CD4-positive, alpha-beta T cell treated with Interleukin-4 for 4 hours (primary cell): ENCODE data around the gene TMEM95.
A peak's percentile ranks its signal among the peaks of the same experiment; 100 is the strongest.
"Not testable (repeated sequence)": the region's sequence is repeated elsewhere in the genome, so short reads cannot be mapped to it uniquely, and the experiment has no call there.

Source experiments
- DNase-seq: peaks from one replicate; pipeline ENCODE4 v3.0.0-alpha.2; 2020

The TMEM95 gene

DNA sequence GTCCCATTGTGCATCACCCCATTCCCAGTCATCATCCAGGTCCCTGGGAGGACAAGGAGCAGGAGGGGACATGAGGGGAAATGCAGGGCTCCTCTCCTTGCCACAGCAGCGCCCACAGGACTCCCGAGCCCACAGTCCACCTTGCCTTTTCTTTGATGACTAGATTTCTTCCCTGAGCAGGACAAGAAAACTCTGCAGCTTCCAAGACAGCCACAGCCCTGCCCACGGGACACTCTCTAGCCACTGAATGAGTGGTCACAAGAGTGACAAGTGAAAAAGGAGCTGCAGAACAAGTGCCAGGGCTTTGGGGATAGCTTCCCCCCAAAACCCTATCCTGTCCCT is 30.5 kb upstream of the TMEM95 start:
- no peak for DNase-seq

DNA sequence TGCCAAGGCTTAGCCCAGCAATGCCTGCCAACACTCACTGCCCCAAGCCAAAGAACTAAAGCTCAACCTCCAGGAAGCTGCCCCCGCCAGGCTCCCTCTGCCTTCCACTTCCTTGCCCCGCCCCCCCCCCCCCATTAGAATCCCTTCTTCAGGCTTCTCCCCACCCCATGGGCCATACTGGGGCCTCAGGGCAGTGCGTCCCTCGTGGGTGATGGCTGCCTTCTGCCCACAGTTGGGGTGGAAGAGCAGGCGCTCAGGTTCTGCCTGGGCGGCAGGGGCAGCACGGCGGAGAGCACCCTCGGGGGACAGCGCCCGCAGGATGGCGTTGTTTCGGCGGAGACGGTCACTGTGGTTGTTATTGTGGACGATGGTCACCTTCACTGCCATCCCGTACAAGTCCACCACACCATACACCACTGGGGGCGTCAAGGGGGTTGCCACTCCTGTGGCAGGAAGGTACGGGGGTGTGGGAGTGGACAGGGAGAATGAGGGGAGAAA is 29.9 kb upstream of the TMEM95 start:
- no peak for DNase-seq

DNA sequence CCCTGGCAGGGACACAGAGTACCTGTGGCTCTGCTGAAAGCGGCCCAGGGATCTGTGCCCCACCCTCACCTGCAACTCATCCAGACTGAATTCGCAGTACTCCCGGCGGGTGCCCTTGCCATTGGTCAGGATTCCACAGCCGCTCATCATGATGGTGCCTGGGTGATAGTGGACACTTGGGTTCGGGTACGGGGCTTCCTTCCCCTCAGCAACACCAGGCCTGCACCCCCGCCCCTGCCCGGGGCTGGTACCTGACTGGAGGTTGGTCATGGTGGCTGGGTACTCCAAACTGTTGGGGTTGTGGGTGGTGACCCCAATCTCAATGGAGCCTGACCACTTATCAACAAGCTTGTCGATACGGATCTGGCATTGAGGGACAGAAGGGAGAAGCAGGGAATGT is 28.8 kb upstream of the TMEM95 start:
- DNase-seq, result no peak

DNA sequence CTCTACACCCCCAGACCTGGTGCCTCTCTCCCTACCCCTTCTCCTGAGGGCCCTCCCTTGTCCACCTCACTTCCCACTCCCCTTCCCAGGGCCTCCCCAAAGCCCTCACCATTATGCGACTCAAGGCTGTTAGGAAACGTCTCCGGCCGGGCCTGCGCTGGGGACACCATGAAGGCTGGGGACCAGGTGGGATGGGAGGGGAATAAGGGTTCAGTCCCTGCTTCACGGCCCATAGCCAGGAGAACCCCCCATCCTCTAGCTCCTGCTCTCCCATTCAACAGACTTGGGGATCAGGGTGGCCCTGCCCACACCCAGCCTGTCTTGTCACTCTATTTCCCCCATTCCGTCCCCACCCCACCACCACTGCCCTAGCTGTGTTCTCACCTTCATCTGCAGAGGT is 27.9 kb upstream of the TMEM95 start:
- DNase-seq, result no peak

DNA sequence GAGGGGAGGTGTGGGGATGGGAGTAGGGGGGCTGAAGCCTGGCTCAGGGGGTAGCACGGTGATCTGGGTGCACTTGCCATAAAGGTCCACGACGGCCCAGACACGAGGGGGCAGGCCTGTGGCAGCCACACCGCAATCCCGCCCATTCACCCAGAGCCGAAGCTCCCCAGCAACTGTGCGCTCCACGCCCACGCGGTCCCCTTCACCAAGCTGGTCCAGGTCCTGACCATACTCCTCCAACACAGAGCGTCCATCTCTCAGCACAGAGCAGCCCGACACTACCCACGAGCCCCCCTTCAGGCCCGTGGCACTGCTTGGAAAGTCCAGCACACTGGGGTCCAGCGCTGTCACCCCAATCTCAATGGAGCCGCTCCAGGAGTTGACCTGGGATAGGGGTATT is 27.5 kb upstream of the TMEM95 start:
- no peak for DNase-seq

DNA sequence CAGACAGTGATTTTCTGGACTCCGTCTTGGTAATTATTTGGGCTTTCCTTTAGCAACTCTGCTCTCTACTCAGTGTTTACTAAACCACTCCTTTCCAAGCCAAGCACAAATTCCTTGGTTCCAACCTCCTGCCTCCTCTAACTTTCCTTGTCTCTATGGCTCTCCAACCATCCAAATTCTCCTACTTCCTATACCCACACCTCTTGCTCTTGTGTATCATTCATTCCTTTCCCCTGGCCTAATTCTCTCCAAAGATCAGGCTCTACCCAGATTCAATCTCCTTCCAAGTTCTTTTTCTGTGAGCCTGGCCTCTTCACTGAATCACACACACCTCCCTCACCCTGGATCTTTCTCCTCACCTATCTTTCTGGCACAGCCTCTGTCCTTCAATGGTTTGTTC is 26.9 kb upstream of the TMEM95 start:
- DNase-seq, result no peak

DNA sequence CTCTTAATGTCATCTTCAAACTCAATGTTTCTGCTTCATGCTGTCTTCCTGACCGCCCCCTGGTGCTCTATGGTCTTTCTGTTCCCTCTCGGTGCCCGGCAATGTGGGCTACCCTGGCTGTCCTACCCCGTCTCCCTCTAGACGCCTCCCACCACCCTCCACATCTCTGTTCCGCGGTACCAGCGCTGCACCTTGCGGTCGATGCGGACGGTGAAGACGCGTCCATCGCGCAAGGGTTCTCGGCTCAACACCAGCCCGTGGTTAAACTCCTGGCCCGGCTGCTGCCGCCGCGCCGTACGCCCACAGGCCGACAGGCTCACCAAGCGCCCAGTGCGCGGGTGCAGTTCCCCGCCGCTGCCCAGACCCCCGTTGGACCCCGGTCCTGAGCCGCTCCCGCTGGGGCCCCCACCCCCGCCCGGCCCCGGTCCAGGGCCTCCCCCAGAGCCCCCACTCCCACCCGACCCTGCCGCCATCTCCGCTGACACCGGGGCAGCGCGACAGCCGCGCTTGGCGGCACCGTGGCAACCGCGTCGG is 26.0 kb upstream of the TMEM95 start, which contains the start of gene NEURL4:
Gene NEURL4, minus strand, starts transcription at position 496 of the 534 bp plus-strand sequence. Its CDS starts 23 bp downstream, at position 473.
- peak; percentile 18 for DNase-seq

DNA sequence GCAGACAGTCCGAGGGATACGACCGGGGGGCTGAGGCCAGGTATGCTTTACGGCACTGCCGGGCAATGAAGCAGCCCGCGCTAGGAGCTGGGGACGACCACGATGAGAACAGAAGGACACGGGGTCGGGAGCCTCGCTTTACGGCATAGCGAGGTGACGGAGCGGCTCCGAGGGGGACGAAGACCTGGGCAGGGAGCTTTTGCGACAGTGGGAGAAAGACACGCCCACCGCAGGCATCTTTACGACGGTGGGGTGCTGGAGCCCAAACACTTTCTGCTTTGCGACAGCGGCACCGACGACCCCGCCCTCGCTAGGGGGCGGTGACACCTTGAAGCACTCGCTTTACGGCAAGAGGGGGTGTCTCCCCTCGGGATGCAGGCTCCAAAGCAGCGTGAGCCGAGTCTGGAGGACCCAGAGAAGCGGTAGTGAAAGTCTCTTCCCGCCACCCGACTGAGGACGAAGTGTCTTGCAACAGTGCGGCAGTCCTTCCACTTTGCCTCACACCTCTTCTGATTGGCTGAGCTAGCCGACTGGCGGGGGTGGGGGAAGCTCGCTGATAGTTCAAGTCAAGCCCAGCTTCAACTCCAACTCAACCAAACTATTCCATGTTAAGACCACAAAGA is 25.5 kb upstream of the TMEM95 start:
- DNase-seq, result peak; percentile 98

DNA sequence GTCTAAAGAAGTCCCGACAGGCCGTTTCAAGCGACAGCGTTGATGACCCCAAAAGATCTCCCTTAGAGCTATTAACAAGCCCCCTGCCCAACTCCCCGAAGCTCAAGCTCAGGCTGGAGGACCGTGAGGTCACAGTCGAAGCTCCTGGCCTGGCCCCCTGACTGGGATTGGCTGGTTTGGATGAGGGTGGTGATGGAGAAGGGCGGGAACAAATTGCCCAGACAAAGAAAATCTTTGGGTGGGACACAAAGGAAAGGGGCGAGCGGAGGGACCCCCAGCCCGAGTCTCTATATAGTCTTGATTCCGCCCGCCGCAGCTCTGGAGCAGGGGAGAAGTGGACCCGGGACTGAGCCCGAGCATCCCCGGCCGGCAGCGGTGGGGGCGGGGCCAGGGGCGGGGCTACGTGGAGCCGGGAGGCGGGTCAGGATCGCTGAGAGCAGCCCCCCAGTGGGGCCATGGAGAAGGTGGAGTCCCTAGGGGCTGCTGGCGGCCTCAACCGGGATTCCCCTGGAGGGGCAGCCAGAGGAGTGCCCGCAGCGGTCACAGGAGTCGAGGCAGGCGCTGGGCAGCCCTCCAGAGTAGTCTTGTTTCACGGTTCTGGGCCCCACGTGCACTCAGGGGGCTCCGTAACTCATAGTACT is 24.8 kb upstream of the TMEM95 start:
- peak; percentile 70 for DNase-seq

DNA sequence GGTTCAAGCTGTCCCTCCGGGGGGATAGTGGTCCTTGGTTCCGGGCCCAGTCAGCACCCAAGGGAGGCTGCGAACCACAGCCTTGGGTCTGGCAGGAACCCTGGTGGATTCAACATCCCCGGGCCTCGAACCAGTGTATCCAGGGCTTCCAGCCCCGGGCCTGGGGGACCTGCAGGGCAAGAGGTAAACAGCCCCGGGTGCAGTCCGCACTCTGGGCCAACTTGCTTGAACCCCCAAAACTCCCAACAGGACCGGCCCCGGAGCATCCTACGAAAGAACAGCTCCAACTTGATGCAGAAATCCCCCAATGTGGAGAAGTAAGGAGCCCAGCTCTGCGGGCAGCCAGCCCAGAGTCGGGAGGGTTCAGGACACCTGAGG is 24.3 kb upstream of the TMEM95 start:
- DNase-seq, result no peak

DNA sequence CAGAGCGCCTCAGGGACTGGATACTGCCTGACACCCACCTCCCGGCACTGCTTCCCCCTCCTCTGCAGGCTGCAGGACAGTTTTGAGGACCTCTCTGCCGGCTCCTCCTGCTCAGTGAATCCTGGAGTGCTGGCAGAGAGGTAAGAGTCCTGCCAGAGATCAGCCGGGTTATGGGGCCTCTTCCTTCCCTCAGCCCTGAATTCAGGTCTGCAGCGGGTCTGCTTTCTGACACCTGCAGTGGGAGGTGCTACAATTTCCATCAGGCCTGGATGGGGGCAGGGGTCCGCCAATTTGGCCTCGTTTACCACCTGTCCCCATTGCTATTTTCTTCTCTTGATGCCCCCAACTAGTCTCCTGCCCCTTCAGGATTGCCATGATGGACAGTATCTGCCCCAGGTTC is 22.8 kb upstream of the TMEM95 start:
- no peak for DNase-seq

DNA sequence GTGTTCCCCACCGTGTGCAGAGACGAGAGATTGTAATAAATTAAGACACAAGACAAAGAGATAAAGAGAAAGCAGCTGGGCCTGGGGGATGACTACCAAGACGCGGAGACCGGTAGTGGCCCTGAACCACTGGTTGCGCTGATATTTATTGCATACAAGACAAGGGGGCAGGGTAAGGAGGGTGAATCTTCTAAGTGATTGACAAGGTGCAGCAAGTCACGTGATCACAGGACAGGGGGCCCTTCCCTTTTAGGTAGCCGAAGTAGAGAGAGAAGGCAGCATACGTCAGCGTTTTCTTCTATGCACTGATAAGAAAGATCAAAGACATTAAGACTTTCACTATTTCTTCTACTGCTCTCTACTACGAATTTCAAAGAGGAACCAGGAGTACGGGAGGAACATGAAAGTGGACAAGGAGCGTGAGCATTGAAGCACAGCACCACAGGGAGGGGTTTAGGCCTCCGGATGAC is 22.3 kb upstream of the TMEM95 start:
- DNase-seq, result peak; percentile 57

DNA sequence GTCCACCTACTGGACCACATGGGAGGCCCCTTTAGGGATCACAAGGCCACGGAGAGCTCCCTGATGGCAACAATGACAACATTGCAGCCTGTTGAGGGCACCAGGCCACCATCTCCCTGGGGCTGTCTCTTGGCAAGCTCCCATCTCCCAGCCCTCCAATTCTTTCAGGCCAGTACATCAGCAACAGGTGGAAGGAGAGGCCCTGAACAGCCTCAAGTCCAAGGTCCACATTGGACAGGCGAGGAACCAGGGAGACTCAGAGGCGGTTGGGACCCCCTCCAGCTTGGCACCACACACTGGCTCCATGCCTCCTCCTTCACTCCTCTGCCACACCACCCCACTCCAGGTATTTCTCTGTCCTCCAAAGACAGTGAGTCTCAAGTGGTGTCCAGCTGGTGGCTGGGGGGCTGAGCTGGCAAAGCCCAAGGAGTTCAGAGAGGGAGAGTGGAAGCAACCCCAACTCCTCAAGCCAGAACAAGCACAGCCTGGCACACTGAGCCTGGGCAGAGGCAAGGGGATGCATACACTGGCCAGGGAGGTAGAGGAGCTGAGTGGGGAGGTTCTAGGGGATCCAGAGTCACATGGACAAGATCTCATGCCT is 19.9 kb upstream of the TMEM95 start:
- DNase-seq, result no peak

DNA sequence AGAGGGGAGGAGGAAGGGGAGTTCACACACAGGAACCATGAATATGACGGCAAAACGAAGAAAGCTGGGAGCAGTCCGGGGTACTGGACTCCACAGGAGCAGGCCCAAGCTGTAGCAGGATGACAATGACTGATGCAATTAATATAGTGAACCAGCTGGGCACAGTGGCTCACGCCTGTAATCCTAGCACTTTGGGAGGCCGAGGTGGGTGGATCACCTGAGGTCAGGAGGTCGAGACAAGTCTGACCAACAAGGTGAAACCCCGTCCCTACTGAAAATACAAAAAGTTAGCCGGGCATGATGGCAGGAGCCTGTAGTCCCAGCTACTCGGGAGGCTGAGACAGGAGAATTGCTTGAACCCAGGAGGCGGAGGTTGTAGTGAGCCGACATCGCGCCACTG is 19.2 kb upstream of the TMEM95 start:
- DNase-seq, result not testable (repeated sequence)

DNA sequence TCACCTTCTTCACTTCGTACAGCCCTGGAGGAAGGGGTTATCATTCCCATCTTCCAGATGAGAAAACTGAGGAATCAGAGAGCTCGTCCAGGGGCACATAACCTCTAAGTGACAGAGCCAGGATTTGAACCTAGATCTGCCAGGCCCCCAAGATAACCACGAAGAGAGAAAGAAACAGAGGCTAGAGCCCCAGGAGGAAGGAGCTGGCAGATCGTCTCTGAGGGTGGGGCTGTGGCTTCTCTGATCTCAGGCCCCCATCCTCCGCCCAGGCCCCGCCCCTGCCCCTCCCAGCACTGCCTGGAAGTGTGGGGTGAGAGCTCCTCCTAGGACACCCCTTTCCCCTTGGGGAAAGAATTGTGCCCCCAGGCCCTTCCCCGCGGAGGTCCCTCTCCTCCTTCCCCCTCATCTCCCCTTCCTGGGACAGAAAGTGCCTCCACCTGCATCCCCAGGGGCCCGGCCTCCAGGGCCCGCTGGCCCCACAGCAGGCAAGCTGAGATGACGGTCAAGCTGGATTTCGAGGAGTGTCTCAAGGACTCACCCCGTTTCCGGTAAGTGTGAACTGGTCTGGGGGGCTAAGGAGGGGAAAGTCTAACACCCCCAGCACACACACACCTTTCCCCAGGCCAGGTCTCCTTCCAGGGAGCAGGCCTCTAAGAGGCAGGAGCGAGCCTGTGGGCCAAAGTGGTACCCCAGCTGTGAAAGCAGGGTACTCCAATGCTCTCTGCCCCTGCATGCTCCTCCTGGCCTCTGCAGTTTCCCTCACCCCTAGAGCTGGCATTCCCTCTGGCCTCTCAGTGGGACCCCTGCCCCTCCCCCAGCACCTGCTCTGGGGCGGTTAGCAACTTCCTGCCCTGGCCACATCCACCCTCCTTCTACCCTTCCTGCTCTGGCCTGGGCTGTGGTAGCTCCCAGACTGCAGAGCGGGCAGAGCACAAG is 18.4 kb upstream of the TMEM95 start, which contains the start of gene ACAP1:
Gene ACAP1, plus strand, starts transcription at position 290 of the 936 bp plus-strand sequence. Its CDS starts 206 bp downstream, at position 496.
- DNase-seq, result peak; percentile 86

DNA sequence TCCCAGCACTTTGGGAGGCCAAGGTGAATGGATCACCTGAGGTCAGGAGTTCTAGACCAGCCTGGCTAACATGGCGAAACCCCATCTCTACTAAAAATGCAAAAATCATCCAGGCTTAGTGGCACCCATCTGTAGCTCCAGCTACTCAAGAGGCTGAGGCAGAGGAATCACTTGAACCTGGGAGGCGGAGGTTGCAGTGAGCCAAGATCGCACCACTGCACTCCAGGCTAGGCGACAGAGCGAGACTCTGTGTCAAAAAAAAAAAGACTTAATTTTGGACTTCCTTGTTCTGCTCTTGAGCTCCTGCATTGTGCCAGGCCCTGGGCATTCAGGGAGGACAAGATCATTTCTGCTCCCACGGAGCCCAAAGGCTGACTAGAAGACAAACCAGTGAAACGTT is 17.4 kb upstream of the TMEM95 start:
- not testable (repeated sequence) for DNase-seq

DNA sequence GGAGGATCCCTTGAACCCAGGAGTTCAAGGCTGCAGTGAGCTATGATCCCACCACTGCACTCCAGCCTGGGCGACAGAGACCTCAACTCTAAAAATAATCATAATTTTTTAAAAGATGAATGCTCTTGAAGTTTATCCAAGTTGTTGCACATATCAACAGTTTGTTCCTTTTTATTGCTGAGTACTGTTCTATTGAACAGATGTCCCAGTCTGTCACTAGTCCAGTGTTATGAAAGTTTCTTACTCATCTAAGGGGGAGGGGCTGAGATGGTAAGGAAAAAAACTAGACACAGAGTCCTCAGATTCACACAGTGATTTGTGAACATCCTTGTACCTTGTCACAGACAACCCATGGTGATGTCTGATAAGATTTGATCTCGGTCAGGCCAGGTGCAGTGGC is 14.8 kb upstream of the TMEM95 start:
- DNase-seq, result no peak

DNA sequence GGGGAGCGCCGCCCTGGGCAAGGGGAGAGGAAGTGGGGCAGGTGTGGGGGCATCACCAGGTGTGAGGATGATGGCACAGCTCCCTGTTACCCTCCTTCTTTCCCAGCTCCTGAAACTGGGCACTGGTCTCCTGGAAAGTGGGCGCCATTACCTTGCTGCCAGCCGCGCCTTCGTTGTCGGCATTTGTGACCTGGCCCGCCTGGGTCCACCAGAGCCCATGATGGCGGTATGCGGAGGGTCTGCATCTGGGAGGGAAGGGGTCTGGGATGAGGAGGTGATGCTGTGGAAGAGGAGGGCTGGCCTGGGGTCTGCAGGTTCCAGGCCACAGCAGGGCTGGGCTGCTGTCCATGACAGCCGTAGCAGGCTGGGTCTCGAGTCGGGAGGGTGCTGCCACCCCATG is 13.1 kb upstream of the TMEM95 start:
- DNase-seq, result no peak

DNA sequence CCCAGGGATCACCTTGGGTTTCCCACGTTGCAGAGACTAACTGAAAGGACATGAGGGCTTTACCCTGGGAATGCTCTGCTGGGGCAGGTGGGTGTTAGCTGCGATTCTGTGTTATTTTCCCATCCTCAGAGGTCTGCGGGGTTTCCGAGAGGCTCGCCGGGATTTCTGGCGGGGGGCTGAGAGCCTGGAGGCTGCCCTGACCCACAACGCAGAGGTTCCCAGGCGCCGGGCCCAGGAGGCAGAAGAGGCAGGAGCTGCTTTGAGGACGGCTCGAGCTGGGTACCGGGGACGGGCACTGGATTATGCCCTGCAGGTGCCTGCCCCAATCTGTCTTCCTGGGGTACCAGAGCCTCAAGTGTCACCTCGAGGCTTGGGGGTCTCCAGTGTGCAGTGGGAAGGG is 11.7 kb upstream of the TMEM95 start:
- no peak for DNase-seq

DNA sequence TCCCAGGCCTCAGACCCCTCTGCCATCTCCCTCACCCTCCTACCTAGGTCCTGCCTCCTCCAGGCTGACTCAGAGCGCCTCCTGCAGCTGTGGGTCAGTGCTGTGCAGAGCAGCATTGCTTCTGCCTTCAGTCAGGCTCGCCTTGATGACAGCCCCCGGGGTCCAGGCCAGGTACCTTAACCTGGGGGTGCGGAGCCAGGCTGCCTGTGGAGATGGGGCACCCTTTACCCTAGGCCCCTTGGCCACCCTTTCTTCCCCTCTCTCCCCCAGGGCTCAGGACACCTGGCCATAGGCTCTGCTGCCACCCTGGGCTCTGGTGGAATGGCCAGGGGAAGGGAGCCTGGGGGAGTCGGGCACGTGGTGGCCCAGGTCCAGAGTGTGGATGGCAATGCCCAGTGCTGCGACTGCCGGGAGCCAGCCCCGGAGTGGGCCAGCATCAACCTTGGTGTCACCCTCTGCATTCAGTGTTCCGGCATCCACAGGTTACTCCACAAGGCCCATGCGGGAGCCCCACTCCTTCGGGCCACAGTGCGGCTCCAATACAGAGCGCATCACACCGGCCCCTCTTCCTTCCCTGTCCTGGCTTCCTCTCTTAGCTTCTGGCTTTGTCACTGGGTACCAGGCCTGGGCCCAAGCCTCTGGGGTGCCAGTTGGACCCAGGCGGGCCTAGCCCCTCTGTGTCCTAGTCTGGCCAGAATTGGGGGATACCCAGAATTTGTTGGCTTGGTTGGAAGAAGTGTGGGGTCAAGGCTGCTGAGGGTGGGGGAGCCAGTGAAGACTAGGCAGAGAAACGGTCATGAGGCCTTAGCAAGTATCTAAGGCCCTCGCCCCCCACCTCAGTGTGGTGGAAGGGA is 8.0 kb upstream of the TMEM95 start:
- no peak for DNase-seq

DNA sequence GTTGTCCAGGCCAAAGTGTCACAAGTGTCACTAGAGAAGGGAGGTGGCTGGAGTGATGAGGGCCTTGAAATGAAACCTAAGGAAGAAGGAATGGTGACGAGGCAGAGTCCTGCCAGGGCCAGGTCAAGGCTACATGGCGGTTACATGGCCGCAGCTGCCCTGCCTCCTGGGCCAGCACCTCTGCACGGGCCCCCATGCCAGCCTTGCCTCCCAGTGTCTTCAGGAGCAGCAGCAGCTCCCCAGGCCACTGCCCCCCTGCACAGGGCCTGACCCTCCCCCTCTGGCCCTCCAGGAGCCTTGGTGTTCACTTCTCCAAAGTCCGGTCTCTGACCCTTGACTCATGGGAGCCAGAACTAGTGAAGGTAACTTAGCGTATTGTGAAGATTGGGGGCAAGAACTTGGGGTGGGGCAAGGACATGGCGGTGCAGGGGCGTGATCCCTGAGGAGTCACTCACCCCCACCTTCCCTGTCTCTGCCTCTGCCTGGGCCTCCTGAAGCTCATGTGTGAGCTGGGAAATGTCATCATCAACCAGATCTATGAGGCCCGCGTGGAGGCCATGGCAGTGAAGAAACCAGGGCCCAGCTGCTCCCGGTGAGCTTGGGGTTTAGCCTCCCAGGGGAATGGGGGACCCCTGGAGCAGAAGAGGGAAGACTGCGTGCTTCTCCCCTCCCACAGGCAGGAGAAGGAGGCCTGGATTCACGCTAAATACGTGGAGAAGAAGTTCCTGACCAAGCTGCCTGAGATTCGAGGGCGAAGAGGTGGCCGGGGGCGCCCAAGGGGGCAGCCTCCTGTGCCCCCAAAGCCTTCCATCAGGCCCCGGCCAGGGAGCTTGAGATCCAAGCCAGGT is 7.1 kb upstream of the TMEM95 start:
- DNase-seq, result no peak
